Spleen (tissue), 11 donors: ENCODE measurements around the gene XRCC4. TPM values are rescaled to one million over a fixed set of nuclear protein-coding genes. Genes with fewer than 3 reads are reported as not detected.
"Not testable (repeated sequence)": the region's sequence is repeated elsewhere in the genome, so short reads cannot be mapped to it uniquely, and the experiment has no call there.

Experiments
- DNase-seq: peaks from one replicate; pipeline ENCODE4 v3.0.0-alpha.2; 2020
- H3K27ac ChIP-seq, 8 donors: fragments of 200-600 bp; sonication (generic) in 7 of 8; 1 replicate in 4 of 8; 2 replicates in 4 of 8; pipeline versions ENCODE4 v1.5.0 to v1.8.0; 2016 to 2021; ENCODE audit warnings: inconsistent platforms in 4 of 8, mild to moderate bottlenecking in 4 of 8, moderate library complexity in 1 of 8
- H3K27me3 ChIP-seq, 7 donors: fragments of 200-600 bp; sonication (generic) in 6 of 7; replicated peaks in 1 of 7; 1 replicate in 4 of 7; 2 replicates in 3 of 7; pipeline versions ENCODE4 v1.5.0 to v1.8.0; 2016 to 2021; ENCODE audit warnings: inconsistent platforms in 3 of 7, mild to moderate bottlenecking in 1 of 7
- H3K36me3 ChIP-seq, 6 donors: fragments of 200-600 bp; sonication (generic) in 5 of 6; 1 replicate in 4 of 6; 2 replicates in 2 of 6; pipeline versions ENCODE4 v1.5.0 to v1.8.0; 2016 to 2021; ENCODE audit warnings: inconsistent platforms in 2 of 6
- H3K4me1 ChIP-seq, 6 donors: fragments of 200-600 bp; sonication (generic) in 5 of 6; 1 replicate in 3 of 6; 2 replicates in 3 of 6; pipeline versions ENCODE4 v1.5.0 to v1.8.0; 2016 to 2021; ENCODE audit warnings: inconsistent platforms in 3 of 6
- H3K4me3 ChIP-seq, 8 donors: fragments of 200-600 bp; sonication (generic) in 7 of 8; 1 replicate in 4 of 8; 2 replicates in 4 of 8; pipeline versions ENCODE4 v1.5.0 to v1.8.0; 2016 to 2021; ENCODE audit warnings: inconsistent platforms in 4 of 8, mild to moderate bottlenecking in 4 of 8, moderate library complexity in 2 of 8
- H3K9me3 ChIP-seq, 8 donors: fragments of 200-600 bp; sonication (generic) in 7 of 8; 1 replicate in 4 of 8; 2 replicates in 4 of 8; pipeline versions ENCODE4 v1.5.0 to v1.8.0; 2016 to 2021; ENCODE audit warnings: inconsistent platforms in 4 of 8
- CTCF ChIP-seq, 11 experiments: fragments of 200-600 bp in 7 of 11; fragments of 450-650 bp in 4 of 11; sonication (generic) in 4 of 11; IDR thresholded peaks in 8 of 11; conservative IDR thresholded peaks in 3 of 11; 1 replicate in 7 of 11; 2 replicates in 4 of 11; pipeline versions ENCODE4 v1.4.0 to v1.8.0; 2016 to 2021; ENCODE audit warnings: antibody characterized with exemption in 11 of 11, inconsistent platforms in 4 of 11, mild to moderate bottlenecking in 1 of 11
- POLR2A ChIP-seq, 3 donors: fragments of 450-650 bp; IDR thresholded peaks; one replicate each; pipeline ENCODE4 v1.5.1; 2017; ENCODE audit warnings: antibody characterized with exemption in 3 of 3, mild to moderate bottlenecking in 1 of 3
- POLR2AphosphoS5 ChIP-seq, 3 donors: sonication (generic); formaldehyde crosslinking; IDR thresholded peaks; one replicate each; pipeline ENCODE4 v1.5.1; 2017; ENCODE audit warnings: antibody characterized with exemption in 3 of 3
- WGBS, 5 donors: extraction: QIAGEN DNeasy Blood & Tissue Kit in 3 of 5; methylation state at CpG; one replicate each; pipeline versions ENCODE4 v1.1.5 to v1.1.7; 2013 to 2018; 5-methylcytosine and 5-hydroxymethylcytosine counted together
- intact Hi-C: fragments of 100-400 bp; cut with DNase I; formaldehyde crosslinking; loops from one replicate; pipeline ENCODE4 v1.15.0; 2023; ENCODE audit warnings: low total_unique reads
- polyA plus RNA-seq, 3 donors: library from polyadenylated mRNA; stranded (reverse); fragments of 200-250 nt; gene quantifications; one replicate each; pipeline ENCODE4 v1.2.1, GENCODE V29; 2013
- total RNA-seq, 7 donors: library from RNA; depleted of rRNA in 3 of 7; stranded (reverse); fragments of >200 nt in 3 of 7; fragmentation: NEBNext Ultra II Directional in 4 of 7; extraction: Animal tissue kit (Norgen Biotek cat#: 25700) in 4 of 7; gene quantifications; one replicate each; pipeline versions ENCODE4 v1.1.0 to v1.2.1, GENCODE V29; 2016 to 2021
- donor health status: healthy with polysubstance abuse.
- donor health status: DM: no; HTN: no; CAD: no; lungs with moderate emphysema.
- donor health status: DM: no; HTN: no; CAD: no.
- donor health status: Bipolar disorder and iron deficiency.
- donor health status: healthy.
- donor health status: DM: no; HTN: no; CAD: no.
- donor health status: DM: yes; HTN: yes; CAD: no.

XRCC4 gene
- total and polyA plus RNA-seq, 10 donors, result 4.3 to 14.5 (median 9.6) TPM

GRCh38 chr5:83059341-83059740 lies 18.0 kb upstream of the XRCC4 start:
- 74 to 88% (median 75%) methylated on average over 2 of the region's 2 CpGs for WGBS, 5 donors
- no peak for DNase-seq
- H3K4me3 ChIP-seq, result no peak overlapping the region
- TF ChIP-seq CTCF (IDR thresholded peaks at IDR 0.05 in 8 of 11, conservative IDR thresholded peaks at IDR 0.05 in 3 of 11), result no peak
- TF ChIP-seq POLR2A (IDR thresholded peaks at IDR 0.05), result no peak
- no peak for TF ChIP-seq POLR2AphosphoS5 (IDR thresholded peaks at IDR 0.05)
- H3K27me3 ChIP-seq, result no peaks in the 10 kb centered on the region
- intact Hi-C loops, result no loop called here
- no peak overlapping the region for H3K27ac ChIP-seq
- no peaks in the 10 kb centered on the region for H3K9me3 ChIP-seq
- peaks cover 4 to 21% (median 9%) of the 10 kb centered on the region in 6 donors for H3K4me1 ChIP-seq
- peaks cover 0 to 79% (median 9%) of the 10 kb centered on the region in 6 donors for H3K36me3 ChIP-seq

GRCh38 chr5:83066548-83067110 lies 10.7 kb upstream of the XRCC4 start:
- Histone ChIP-seq H3K27me3 (no peaks in the 10 kb centered on the region), H3K9me3 (no peaks in the 10 kb centered on the region), H3K36me3 (peaks cover 0 to 24% (median under 1%) of the 10 kb centered on the region in 6 donors), H3K27ac (no peak overlapping the region), H3K4me1 (peaks cover 0 to 36% (median 5%) of the 10 kb centered on the region in 6 donors), H3K4me3 (no peak overlapping the region)
- intact Hi-C loops, result no loop called here
- no peak for DNase-seq
- TF ChIP-seq POLR2A (IDR thresholded peaks at IDR 0.05) (no peak), CTCF (IDR thresholded peaks at IDR 0.05 in 8 of 11, conservative IDR thresholded peaks at IDR 0.05 in 3 of 11) (no peak), POLR2AphosphoS5 (IDR thresholded peaks at IDR 0.05) (no peak)
- WGBS, 5 donors, result 90 to 100% (median 90%) methylated on average over 3 of the region's 3 CpGs

GRCh38 chr5:83067377-83067776 lies 10.0 kb upstream of the XRCC4 start:
- peaks cover 0 to 43% (median 12%) of the 10 kb centered on the region in 6 donors for H3K4me1 ChIP-seq

GRCh38 chr5:83069096-83069799 lies 8.1 kb upstream of the XRCC4 start:
- Histone ChIP-seq H3K9me3 (no peaks in the 10 kb centered on the region), H3K27ac (no peak overlapping the region), H3K4me3 (no peak overlapping the region), H3K27me3 (no peaks in the 10 kb centered on the region), H3K36me3 (peaks cover 0 to 21% (median 0%) of the 10 kb centered on the region in 6 donors), H3K4me1 (peaks cover 5 to 62% (median 30%) of the 10 kb centered on the region in 6 donors)
- 71 to 77% (median 76%) methylated on average over 2 of the region's 2 CpGs for WGBS, 5 donors
- intact Hi-C loops, result no loop called here
- TF ChIP-seq POLR2AphosphoS5 (IDR thresholded peaks at IDR 0.05), result no peak
- no peak for TF ChIP-seq CTCF (IDR thresholded peaks at IDR 0.05 in 8 of 11, conservative IDR thresholded peaks at IDR 0.05 in 3 of 11)
- no peak for TF ChIP-seq POLR2A (IDR thresholded peaks at IDR 0.05)
- no peak for DNase-seq

More at GRCh38 chr5:83067377-83067776, 10.0 kb upstream of the XRCC4 start:
- intact Hi-C loops, H3K4me3 ChIP-seq, H3K27ac ChIP-seq, H3K9me3 ChIP-seq, H3K27me3 ChIP-seq, DNase-seq: not testable (repeated sequence)
- peaks cover 0 to 22% (median 0%) of the 10 kb centered on the region in 6 donors for H3K36me3 ChIP-seq
- 94 to 98% (median 95%) methylated on average over 4 of the region's 4 CpGs for WGBS, 5 donors
